ENCODE data around the gene ATXN1. TPM values are rescaled to one million over a fixed set of nuclear protein-coding genes. Genes with fewer than 3 reads are reported as not detected.

Gene ATXN1
- total and polyA plus RNA-seq, 2 of the 13 experiments (the other 11 are each of a cell fraction or from before 2014, with no cell fraction given), result 20.7 to 39.5 TPM

DNA sequence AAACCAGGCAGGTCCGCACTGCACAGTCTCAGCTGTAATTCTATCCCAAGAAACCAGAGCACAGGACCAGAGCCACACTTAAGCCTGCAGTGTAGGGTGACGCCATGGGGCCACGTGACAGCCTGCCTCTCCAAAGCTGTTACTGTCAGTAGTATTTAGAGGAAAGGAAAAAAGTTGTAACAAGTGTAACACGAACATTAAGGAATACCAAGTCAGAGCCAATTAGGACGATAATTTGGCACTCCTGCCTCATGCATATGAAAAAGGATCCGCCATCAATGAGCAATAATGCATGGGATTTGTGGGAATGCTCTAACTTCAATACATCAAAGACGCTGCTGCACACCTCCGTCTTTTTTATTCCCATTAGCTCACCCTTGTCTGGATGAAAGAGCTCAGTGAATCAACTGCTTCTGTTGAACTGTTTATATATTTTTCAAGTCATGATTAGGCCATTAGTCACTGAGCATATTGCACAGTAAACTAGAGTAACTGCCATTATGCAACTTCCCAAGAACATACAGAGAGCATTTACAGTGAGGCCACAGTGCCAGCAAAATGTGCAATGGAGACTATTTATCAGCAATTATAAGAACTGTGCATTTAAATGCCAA lies 79.9 kb downstream of the ATXN1 start (continued):
- TF ChIP-seq GFI1 (CRISPR knock-in tag; IDR thresholded peaks at IDR 0.05; ENCODE audit: borderline replicate concordance), result no peak
- peak; percentile 64 for TF ChIP-seq MAFF (IDR thresholded peaks at IDR 0.05; ENCODE audit: low read depth, low read length)
- TF ChIP-seq JUNB (CRISPR knock-in tag; IDR thresholded peaks at IDR 0.05; ENCODE audit: borderline replicate concordance), result peak; percentile 75; the same call in 1 of the 2 replicates
- no peak for TF ChIP-seq REL (CRISPR knock-in tag; conservative IDR thresholded peaks at IDR 0.05)
- TF ChIP-seq, protein P1, sequence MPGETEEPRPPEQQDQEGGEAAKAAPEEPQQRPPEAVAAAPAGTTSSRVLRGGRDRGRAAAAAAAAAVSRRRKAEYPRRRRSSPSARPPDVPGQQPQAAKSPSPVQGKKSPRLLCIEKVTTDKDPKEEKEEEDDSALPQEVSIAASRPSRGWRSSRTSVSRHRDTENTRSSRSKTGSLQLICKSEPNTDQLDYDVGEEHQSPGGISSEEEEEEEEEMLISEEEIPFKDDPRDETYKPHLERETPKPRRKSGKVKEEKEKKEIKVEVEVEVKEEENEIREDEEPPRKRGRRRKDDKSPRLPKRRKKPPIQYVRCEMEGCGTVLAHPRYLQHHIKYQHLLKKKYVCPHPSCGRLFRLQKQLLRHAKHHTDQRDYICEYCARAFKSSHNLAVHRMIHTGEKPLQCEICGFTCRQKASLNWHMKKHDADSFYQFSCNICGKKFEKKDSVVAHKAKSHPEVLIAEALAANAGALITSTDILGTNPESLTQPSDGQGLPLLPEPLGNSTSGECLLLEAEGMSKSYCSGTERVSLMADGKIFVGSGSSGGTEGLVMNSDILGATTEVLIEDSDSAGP (CRISPR knock-in tag; IDR thresholded peaks at IDR 0.05; ENCODE audit: borderline replicate concordance), result no peak
- TF ChIP-seq ZBTB20 (CRISPR knock-in tag; IDR thresholded peaks at IDR 0.05; ENCODE audit: borderline replicate concordance, low read depth), result no peak; the same call in 1 of the 2 replicates
- no peak for TF ChIP-seq ZNF724P (CRISPR knock-in tag; IDR thresholded peaks at IDR 0.05; ENCODE audit: borderline replicate concordance)
- TF ChIP-seq TAF1 (CRISPR knock-in tag; IDR thresholded peaks at IDR 0.05), result no peak
- TF ChIP-seq TBL1XR1 (IDR thresholded peaks at IDR 0.05; ENCODE audit: borderline replicate concordance, low read length, partially characterized antibody), result peak; percentile 71
- no peak for TF ChIP-seq ZMYM4 (CRISPR knock-in tag; IDR thresholded peaks at IDR 0.05)
- TF ChIP-seq JUND (CRISPR knock-in tag; IDR thresholded peaks at IDR 0.05), result no peak
- TF ChIP-seq ZBTB42 (CRISPR knock-in tag; IDR thresholded peaks at IDR 0.05), result no peak
- TF ChIP-seq, protein P2, sequence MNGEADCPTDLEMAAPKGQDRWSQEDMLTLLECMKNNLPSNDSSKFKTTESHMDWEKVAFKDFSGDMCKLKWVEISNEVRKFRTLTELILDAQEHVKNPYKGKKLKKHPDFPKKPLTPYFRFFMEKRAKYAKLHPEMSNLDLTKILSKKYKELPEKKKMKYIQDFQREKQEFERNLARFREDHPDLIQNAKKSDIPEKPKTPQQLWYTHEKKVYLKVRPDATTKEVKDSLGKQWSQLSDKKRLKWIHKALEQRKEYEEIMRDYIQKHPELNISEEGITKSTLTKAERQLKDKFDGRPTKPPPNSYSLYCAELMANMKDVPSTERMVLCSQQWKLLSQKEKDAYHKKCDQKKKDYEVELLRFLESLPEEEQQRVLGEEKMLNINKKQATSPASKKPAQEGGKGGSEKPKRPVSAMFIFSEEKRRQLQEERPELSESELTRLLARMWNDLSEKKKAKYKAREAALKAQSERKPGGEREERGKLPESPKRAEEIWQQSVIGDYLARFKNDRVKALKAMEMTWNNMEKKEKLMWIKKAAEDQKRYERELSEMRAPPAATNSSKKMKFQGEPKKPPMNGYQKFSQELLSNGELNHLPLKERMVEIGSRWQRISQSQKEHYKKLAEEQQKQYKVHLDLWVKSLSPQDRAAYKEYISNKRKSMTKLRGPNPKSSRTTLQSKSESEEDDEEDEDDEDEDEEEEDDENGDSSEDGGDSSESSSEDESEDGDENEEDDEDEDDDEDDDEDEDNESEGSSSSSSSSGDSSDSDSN (CRISPR knock-in tag; IDR thresholded peaks at IDR 0.05), result no peak
- no peak for TF ChIP-seq ZNF557 (CRISPR knock-in tag; IDR thresholded peaks at IDR 0.05)
- no peak for TF ChIP-seq AHR (CRISPR knock-in tag; IDR thresholded peaks at IDR 0.05)
- no peak for TF ChIP-seq ZNF263 (CRISPR knock-in tag; IDR thresholded peaks at IDR 0.05)
- TF ChIP-seq SP140L (CRISPR knock-in tag; IDR thresholded peaks at IDR 0.05; ENCODE audit: borderline replicate concordance), result no peak
- TF ChIP-seq FOXK1 (CRISPR knock-in tag; IDR thresholded peaks at IDR 0.05; ENCODE audit: borderline replicate concordance, low read depth), result peak; percentile 63; the same call in 1 of the 2 replicates
- no peak for TF ChIP-seq ZEB1 (IDR thresholded peaks at IDR 0.05; ENCODE audit: insufficient replicate concordance, low read depth)
- no peak for TF ChIP-seq ZNF160 (CRISPR knock-in tag; IDR thresholded peaks at IDR 0.05)
- no peak for TF ChIP-seq FLYWCH1 (CRISPR knock-in tag; IDR thresholded peaks at IDR 0.05)
- no peak for TF ChIP-seq ZNF546 (CRISPR knock-in tag; conservative IDR thresholded peaks at IDR 0.05)
- peak; percentile 63; the same call in 1 of the 2 replicates for TF ChIP-seq MIXL1 (CRISPR knock-in tag; IDR thresholded peaks at IDR 0.05)
- no peak for TF ChIP-seq ZNF567 (CRISPR knock-in tag; IDR thresholded peaks at IDR 0.05; ENCODE audit: borderline replicate concordance)
- peak; percentile 54; the same call in 1 of the 2 replicates for TF ChIP-seq KLF6 (CRISPR knock-in tag; IDR thresholded peaks at IDR 0.05)
- no peak for TF ChIP-seq MTA3 (CRISPR knock-in tag; IDR thresholded peaks at IDR 0.05)
- TF ChIP-seq MAFG (CRISPR knock-in tag; IDR thresholded peaks at IDR 0.05), result no peak
- no peak for TF ChIP-seq ARNT2 (CRISPR knock-in tag; IDR thresholded peaks at IDR 0.05; ENCODE audit: low read depth)
- TF ChIP-seq, protein P3, sequence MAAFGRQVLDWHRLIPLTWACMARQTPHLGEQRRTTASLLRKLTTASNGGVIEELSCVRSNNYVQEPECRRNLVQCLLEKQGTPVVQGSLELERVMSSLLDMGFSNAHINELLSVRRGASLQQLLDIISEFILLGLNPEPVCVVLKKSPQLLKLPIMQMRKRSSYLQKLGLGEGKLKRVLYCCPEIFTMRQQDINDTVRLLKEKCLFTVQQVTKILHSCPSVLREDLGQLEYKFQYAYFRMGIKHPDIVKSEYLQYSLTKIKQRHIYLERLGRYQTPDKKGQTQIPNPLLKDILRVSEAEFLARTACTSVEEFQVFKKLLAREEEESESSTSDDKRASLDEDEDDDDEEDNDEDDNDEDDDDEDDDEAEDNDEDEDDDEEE (CRISPR knock-in tag; IDR thresholded peaks at IDR 0.05), result no peak
